HG03280 (cell line): ENCODE results near the gene UCMA.
"Not testable (repeated sequence)": the region's sequence is repeated elsewhere in the genome, so short reads cannot be mapped to it uniquely, and the experiment has no call there.

Source experiments
- ATAC-seq: cut with Tn5 transposase; IDR thresholded peaks from one replicate; pipeline ENCODE4 v1.9.1; 2021; ENCODE audit warnings: mild to moderate bottlenecking, moderate library complexity; ENCODE audit not compliant: unreplicated experiment

UCMA gene

GRCh38 chr10:13234172-13234571 lies at the start of gene UCMA:
UCMA (minus strand) TSS chr10:13234374; CDS start chr10:13234258, 116 bp downstream.
- no peak for ATAC-seq

DNA sequence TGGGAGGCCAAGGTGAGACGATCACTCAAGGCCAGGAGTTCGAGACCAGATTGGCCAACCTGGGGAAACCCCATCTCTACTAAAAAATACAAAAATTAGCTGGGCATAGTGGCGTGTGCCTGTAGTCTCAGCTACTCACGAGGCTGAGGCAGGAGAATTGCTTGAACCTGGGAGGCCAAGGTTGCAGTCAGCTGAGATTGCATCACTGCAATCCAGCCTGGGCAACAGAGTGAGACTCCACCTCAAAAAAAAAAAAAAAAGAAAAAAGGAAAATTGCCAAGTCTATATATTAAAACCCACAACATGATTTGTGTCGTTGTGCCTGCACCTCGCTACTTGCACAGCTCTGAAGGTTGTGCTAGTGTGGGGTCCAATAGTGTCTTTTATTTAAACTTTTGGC lies 48.2 kb upstream of the UCMA start:
- ATAC-seq: not testable (repeated sequence)

GRCh38 chr10:13276749-13277365 lies 42.7 kb upstream of the UCMA start:
- ATAC-seq: no peak

- ATAC-seq: not testable (repeated sequence)
These were observed 42.0 kb upstream of the UCMA start for GRCh38 chr10:13276146-13276545.

DNA sequence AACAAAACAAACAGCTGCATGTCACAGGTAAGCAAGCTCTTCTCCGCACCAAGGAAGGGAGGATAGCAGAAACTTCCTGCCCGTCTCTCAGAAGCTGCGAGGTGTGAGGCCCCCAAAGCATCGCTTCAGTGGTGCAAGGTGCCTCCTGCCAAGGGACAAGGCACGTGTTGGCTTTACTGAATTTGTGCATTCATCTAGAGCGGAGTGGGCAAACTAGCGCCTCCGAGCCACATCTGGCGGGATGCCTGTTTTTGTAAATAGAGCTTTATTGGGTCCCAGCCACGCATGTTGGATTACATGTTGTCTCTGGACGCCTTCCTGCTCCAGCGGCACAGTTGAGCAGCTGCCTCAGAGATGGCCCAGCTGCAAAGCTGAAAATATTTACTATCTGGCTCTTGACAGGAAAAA lies 38.0 kb upstream of the UCMA start:
- ATAC-seq: peak; percentile 45

DNA sequence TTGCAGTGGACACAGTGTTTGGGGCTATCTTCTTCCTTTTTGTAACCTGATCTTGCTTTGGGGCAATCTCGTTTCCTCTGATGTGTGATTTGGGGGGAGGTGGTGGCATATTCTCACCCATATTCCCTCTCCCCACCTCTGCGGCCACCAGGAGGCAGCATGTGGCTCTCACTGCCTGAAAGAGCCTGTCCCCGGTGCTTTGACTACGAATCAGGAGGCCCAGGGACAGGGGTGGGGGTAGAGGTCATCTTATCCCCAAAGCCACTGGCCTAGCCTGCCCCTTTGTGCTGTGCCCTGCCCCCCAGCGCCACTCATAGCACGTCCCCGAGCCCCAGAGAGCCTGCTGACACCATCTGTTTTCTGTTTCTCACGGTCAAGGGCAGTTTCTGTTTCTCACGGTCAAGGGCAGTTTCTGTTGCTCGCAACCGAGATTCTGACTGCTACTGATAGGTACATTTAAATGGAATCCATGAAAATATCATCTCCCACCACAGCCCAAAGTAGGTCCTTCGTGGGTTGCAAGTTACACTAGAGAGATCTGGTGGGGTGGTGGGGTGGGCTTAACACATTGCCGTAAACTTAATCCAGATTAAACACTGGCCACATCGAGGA lies 37.5 kb upstream of the UCMA start:
- ATAC-seq: peak; percentile 84

- no peak for ATAC-seq
These were observed 36.8 kb upstream of the UCMA start for GRCh38 chr10:13270877-13271551.

DNA sequence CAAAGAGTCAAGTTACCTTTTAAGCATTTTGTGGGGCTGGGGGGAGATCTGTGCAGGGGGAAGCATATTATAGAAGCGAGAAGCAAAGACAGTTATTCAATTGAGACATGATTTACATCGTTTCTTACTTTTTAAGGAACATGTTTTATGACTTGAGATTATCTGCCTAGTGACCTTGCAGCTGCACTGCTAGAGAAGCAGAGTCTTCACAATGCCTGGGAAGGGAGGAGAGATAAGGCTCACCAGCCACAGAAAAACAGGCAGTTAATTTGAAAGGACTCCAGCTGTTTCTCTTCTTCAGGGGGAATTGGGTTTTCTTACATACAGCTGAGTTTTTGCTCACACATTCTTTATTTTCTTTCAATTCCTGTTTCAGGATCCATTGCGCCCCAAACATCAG lies 34.7 kb upstream of the UCMA start:
- ATAC-seq: no peak

- ATAC-seq: no peak
These were observed 34.1 kb upstream of the UCMA start for GRCh38 chr10:13268310-13268709.

DNA sequence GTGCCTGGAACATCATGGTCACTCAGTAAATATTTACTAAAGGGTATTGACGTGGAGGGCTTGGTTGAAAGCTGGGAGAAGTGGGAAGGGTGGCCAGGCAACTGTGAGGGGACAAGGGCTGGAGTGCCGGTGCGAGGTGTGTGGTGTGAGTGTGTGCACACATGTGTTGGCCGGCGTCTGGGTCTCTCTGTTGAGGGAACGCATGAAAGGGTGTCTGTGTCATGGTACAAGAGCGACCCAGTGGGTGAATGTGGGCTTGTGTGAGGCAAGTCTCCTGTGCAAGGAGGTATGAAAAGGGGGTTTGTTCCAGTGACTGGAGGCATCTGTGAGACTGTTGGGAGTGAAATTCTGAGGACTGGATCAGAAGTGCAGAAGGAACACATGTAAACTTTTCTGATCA lies 29.4 kb upstream of the UCMA start:
- no peak for ATAC-seq

GRCh38 chr10:13262433-13262832 lies 28.3 kb upstream of the UCMA start:
- ATAC-seq: no peak

- ATAC-seq: no peak
These were observed 23.5 kb upstream of the UCMA start for GRCh38 chr10:13257621-13258140.

- ATAC-seq: no peak
These were observed 22.5 kb upstream of the UCMA start for GRCh38 chr10:13256627-13257026.

DNA sequence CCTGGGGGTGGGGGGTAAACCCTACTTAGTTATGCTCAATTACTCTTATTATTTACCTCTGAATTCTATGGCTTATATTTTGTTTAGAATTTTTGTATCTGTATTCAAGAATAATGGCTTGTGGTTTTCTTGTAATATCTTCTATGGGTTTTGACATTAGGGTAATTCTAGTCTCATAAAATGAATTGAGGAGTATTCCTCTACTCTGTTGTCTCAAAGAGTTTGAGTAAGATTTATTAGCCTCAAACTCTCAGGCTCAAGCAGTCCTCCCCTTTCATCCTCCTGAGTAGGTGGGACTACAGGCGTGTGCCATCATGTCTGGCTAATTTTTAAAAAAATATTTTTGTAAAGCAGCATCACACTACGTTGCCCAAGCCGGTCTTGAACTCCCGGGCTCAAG lies 19.6 kb upstream of the UCMA start:
- no peak for ATAC-seq

DNA sequence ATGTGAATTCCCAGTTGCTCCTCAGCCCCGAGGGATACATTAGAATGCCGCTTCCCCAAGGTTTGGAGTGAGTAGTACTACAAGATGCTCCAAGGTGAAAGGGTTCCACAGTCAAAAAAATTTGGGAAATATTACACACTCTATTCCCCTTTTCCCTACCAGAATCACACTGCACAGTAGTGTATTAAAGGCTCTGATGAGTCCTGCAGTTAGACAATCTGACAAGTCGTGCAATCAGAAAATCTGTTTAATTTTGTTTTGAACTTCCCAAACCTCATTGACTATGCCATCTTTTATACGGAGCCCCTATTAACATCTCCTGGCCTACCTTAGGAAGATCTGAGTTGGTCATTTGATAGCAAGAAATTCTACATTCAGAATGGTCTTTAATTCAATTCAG lies 13.6 kb upstream of the UCMA start:
- no peak for ATAC-seq

- ATAC-seq: no peak
These were observed 13.1 kb upstream of the UCMA start for GRCh38 chr10:13247246-13247645.

- ATAC-seq: not testable (repeated sequence)
These were observed 8.1 kb upstream of the UCMA start for GRCh38 chr10:13242260-13242659.

GRCh38 chr10:13241613-13242012 lies 7.4 kb upstream of the UCMA start:
- ATAC-seq: no peak

GRCh38 chr10:13239923-13240322 lies 5.7 kb upstream of the UCMA start:
- no peak for ATAC-seq

- no peak for ATAC-seq
These were observed 4.3 kb upstream of the UCMA start for GRCh38 chr10:13238271-13239077.

GRCh38 chr10:13236638-13237037 lies 2.5 kb upstream of the UCMA start:
- ATAC-seq: no peak
